K562 (cell line): Measurements from ENCODE around the gene USP44. TPM values are rescaled to one million over a fixed set of nuclear protein-coding genes. Genes with fewer than 3 reads are reported as not detected.

Source experiments
- MGA ChIP-seq: fragments of 450-650 bp; IDR thresholded peaks from 2 replicates; pipeline ENCODE4 v1.6.1; 2016; ENCODE audit warnings: mild to moderate bottlenecking, moderate library complexity
- NR1H2 ChIP-seq: sonication (generic); formaldehyde crosslinking; IDR thresholded peaks from 2 replicates; pipeline ENCODE4 v1.4.0; 2020; ENCODE audit warnings: mild to moderate bottlenecking, missing genetic modification reagents
- RNF219 ChIP-seq: fragments of 250-450 bp; sonication (Bioruptor Pico); IDR thresholded peaks from 2 replicates; pipeline ENCODE4 v1.5.0; 2022; ENCODE audit warnings: mild to moderate bottlenecking
- SIRT6 ChIP-seq: IDR thresholded peaks from one replicate; pipeline ENCODE4 v1.6.1; 2012; ENCODE audit warnings: low read depth, mild to moderate bottlenecking, control low read depth, inconsistent platforms, low read length, moderate library complexity
- YY1 ChIP-seq, 3 experiments: IDR thresholded peaks; 2 replicates each; pipeline ENCODE4 v1.6.1; 2011; ENCODE audit warnings: low read length in 2 of 3, mild to moderate bottlenecking in 2 of 3, moderate library complexity in 2 of 3, borderline replicate concordance in 1 of 3, control low read depth in 1 of 3, low read depth in 1 of 3; ENCODE audit not compliant: insufficient read depth in 3 of 3, insufficient replicate concordance in 2 of 3, control insufficient read depth in 1 of 3, insufficient read length in 1 of 3; ENCODE audit errors: extremely low read depth in 1 of 3
- ZNF445 ChIP-seq: fragments of 250-450 bp; sonication (Bioruptor Pico); IDR thresholded peaks from 2 replicates; pipeline ENCODE4 v1.4.0; 2020; ENCODE audit warnings: low read depth, mild to moderate bottlenecking, moderate library complexity
- polyA plus RNA-seq, 8 experiments: library from polyadenylated mRNA; depleted of rRNA in 4 of 8; stranded (reverse) in 5 of 8; unstranded in 3 of 8; fragments of >200 nt; fragmentation: Nextera tagmentation in 2 of 8; fragmentation: Illumina TruSeq in 1 of 8; extraction: Ambion mirVana in 2 of 8; extraction: Trizol in 1 of 8; gene quantifications; 2 replicates each; pipeline versions ENCODE4 v1.2.1 to v1.2.3, GENCODE V29; 2011 to 2014; ENCODE audit warnings: inconsistent platforms in 1 of 8, missing spikeins in 1 of 8
- total RNA-seq, 7 experiments: library from RNA; depleted of rRNA in 6 of 7; stranded (reverse); fragments of >200 nt in 6 of 7; fragmentation: Illumina TruSeq in 2 of 7; extraction: Trizol in 2 of 7; gene quantifications; 2 replicates each; pipeline versions ENCODE4 v1.2.1 to v1.2.3, GENCODE V29; 2011 to 2021; ENCODE audit warnings: low replicate concordance in 1 of 7

USP44 gene
- total and polyA plus RNA-seq, 9 of the 15 experiments (the other 6 are each of a cell fraction or from before 2014, with no cell fraction given) = 2.1 to 5.7 (median 2.8) TPM

- TF ChIP-seq MGA = peak; percentile 23; the same call in 1 of the 2 replicates
- TF ChIP-seq SIRT6 = no peak
- no peak for TF ChIP-seq ZNF445 (CRISPR knock-in tag)
- peak in 1 of 3 experiments; percentile 71 for TF ChIP-seq YY1 (IDR thresholded peaks at IDR 0.05; ENCODE audit: borderline replicate concordance in 1 of 3, control insufficient read depth in 1 of 3, extremely low read depth in 1 of 3, insufficient read depth in 3 of 3, insufficient read length in 1 of 3, insufficient replicate concordance in 2 of 3, low read depth in 1 of 3, low read length in 2 of 3)
- TF ChIP-seq NR1H2 (CRISPR knock-in tag) = no peak
- TF ChIP-seq RNF219 (CRISPR knock-in tag) = no peak
- TF ChIP-seq, all 486 proteins: peak for 5
Measured at GRCh38 chr12:95600567-95600966, 49.3 kb upstream of the USP44 start (continued).
